ENCODE results near the gene SHANK3.

- TF ChIP-seq CTCF (IDR thresholded peaks at IDR 0.05), result no peak
- no peak for TF ChIP-seq POLR2A (IDR thresholded peaks at IDR 0.05)
Observed at GRCh38 chr22:50674130-50674500, 1.5 kb downstream of the SHANK3 start.
